ENCODE measurements around the gene TSC1. TPM values are rescaled to one million over a fixed set of nuclear protein-coding genes. Genes with fewer than 3 reads are reported as not detected.

The TSC1 gene
- total RNA-seq, 1 experiment from 2014 or later = 27.7 TPM

GRCh38 chr9:132863096-132863495 is 81.3 kb downstream of the TSC1 start:
- no peak for DNase-seq (ENCODE audit: low read depth)

DNA sequence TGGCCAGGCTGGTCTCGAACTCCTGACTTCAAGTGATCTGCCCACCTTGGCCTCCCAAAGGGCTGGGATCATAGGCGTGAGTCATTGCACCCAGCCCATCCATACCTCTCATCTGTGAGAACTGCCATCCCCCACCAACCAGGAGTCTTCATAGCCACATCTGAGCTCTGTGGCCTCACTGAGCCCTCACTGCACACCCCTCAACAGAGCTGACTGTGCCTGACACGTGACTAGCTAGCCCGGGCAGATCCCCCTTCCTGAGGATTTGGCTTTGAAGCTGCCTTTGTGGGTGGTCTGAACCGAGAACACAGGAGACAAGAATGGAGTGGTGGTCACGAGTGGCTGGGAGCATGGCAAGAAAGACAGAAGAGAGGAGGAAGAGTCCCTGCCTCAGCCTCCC is 81.9 kb downstream of the TSC1 start:
- no peak for DNase-seq (ENCODE audit: low read depth)

GRCh38 chr9:132861666-132862065 is 82.8 kb downstream of the TSC1 start:
- DNase-seq (ENCODE audit: low read depth) = no peak

DNA sequence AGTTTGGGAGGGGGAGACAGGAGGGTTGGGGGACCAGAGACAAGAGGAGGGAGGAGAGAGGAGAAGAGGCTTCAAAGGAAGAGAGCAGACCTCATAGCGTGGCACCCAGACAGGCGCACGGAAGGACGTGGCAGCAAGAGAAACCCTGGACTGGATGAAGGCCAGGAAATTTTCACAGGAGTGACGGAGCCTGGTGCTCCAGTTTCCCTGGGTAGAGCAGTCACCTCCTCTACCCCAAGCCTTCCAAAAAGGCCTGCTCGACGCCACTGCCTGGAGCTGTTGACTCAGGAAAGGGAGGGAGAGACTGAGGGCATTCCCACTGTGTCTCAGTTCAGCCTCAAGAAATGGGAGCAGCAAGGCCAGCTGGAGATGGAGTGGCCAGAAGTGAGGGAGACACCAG is 85.7 kb downstream of the TSC1 start:
- DNase-seq (ENCODE audit: low read depth) = no peak

DNA sequence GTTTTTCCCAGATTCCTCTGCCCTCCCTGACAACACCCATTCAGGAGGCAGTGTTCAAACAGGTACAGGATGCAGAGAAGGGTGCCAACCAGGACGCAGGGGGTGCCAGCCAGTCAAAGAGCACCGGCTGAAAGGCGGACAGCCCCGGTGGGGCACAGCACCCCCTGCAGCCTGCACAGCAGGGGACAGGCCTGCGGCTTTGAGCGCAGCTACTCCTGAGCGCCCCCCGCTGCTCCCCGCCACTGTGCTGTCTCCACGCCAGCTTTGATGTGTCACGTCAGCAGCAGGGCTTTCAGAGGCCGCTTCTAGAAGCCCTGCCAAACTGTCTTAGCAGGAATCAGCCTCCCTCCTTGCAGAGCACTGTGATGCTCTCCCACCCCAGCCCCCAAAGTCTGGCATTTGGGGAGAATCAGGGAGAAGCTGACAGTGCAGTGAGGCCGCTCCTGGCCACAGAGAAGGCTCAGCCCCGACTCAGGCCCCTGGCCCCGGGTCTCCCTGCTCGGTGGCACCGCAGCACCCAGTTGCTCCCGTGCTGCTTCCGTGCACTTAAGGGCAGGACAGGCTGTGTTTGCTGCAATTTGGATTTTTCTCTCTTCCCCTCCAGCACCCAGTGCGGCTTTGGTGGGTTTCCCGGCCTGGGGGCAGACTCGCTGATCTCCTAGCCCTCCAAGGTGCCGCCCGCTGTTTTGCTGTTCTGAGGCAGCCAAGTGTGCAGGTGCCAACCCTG is 86.6 kb downstream of the TSC1 start:
- DNase-seq (ENCODE audit: low read depth) = peak; percentile 73

- no peak for DNase-seq (ENCODE audit: low read depth)
Measured at GRCh38 chr9:132857031-132857430, 87.4 kb downstream of the TSC1 start.

GRCh38 chr9:132855904-132856303 is 88.5 kb downstream of the TSC1 start:
- no peak for DNase-seq (ENCODE audit: low read depth)

GRCh38 chr9:132854832-132855231 is 89.6 kb downstream of the TSC1 start:
- DNase-seq (ENCODE audit: low read depth) = no peak

DNA sequence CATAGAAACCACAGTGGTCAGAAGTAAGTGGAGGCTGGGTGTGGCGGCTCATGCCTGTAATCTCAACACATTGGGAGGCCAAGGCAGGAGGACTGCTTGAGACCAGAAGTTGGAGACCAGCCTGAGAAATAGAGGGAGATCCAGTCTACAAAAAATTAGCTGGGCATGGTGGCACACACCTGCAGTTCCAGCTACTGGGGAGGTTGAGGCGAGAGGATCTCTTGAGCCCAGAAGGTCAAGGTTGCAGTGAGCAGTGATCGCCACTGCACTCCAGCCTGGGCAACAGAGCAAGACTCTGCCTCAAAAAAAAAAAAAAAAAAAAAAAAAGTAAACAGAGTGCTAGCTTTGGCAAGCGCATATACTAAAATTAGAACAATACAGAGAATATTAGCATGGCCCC is 90.9 kb downstream of the TSC1 start:
- no peak for DNase-seq (ENCODE audit: low read depth)

DNA sequence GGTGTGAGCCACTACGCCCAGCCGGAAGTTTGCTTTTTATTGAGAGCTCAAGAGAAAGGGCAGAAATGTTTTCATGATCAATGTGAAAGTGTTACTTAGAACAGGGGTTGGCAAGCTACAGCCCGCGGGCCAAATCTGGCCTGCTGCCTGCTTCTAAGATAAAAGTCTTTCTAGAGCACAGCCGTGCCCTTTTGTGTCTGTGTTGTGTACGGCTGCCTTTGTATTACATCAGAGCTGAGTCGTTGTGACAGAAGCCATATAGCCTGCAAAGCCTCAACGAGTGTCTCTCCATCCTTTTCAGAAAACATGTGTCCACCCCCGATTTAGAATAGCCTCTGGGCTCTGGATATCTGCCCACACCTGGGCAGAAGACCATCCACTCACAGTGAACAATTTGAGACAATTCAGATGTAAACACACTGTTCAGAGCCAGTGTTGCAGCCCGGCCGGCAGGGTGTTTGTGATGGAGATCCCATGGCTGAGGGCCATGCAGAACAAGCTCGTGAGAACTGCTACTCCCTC is 95.2 kb downstream of the TSC1 start:
- DNase-seq (ENCODE audit: low read depth) = no peak

- DNase-seq (ENCODE audit: low read depth) = no peak
Measured at GRCh38 chr9:132846918-132847515, 97.4 kb downstream of the TSC1 start.

GRCh38 chr9:132846109-132846917 is 98.1 kb downstream of the TSC1 start:
- DNase-seq (ENCODE audit: low read depth) = no peak

- DNase-seq (ENCODE audit: low read depth) = no peak
Measured at GRCh38 chr9:132842124-132843044, 102.0 kb downstream of the TSC1 start.

Other genes with a start within 250 kb of the TSC1 start
- gene AK8, start 66.3 kb downstream of the TSC1 start, total RNA-seq (2014; rRNA removed; shearing (Covaris generic)) = 0.23 TPM in 1 of 2 replicates, not detected in the other
- 1.4 and 3.8 TPM in 2 replicates for gene SPACA9, start 65.7 kb downstream of the TSC1 start, total RNA-seq (2014; rRNA removed; shearing (Covaris generic))
- gene GFI1B, start 34.1 kb upstream of the TSC1 start, total RNA-seq (2014; rRNA removed; shearing (Covaris generic)) = not detected in 2 replicates
- 118 and 133 TPM in 2 replicates for gene GTF3C5, start 86.4 kb upstream of the TSC1 start, total RNA-seq (2014; rRNA removed; shearing (Covaris generic))
- gene CEL, start 117.4 kb upstream of the TSC1 start, total RNA-seq (2014; rRNA removed; shearing (Covaris generic)) = 0.18 and 0.29 TPM in 2 replicates
- gene RALGDS, start 176.6 kb upstream of the TSC1 start, total RNA-seq (2014; rRNA removed; shearing (Covaris generic)) = 21.5 and 21.8 TPM in 2 replicates
- 6.4 and 13.9 TPM in 2 replicates for gene GBGT1, start 219.3 kb upstream of the TSC1 start, total RNA-seq (2014; rRNA removed; shearing (Covaris generic))